GM19239 (cell line): ENCODE results near the gene COL2A1.

Source experiments
- DNase-seq: peaks from one replicate; pipeline ENCODE4 v3.0.0; 2011; ENCODE audit warnings: low spot score; ENCODE audit not compliant: insufficient read length
- FAIRE-seq: peaks from 2 replicates; lab custom pipeline; 2011; peaks lifted over from hg19 to GRCh38; lab: Jason Lieb, UNC

COL2A1 gene

GRCh38 chr12:48016373-48017020, 12.2 kb upstream of the COL2A1 start:
- FAIRE-seq (no peak), DNase-seq (no peak)

- no peak for FAIRE-seq
These were observed 11.7 kb upstream of the COL2A1 start for GRCh38 chr12:48015954-48016353.

GRCh38 chr12:48015129-48015528, 10.9 kb upstream of the COL2A1 start:
- FAIRE-seq: no peak
- DNase-seq: no peak

More at GRCh38 chr12:48015954-48016353, 11.7 kb upstream of the COL2A1 start:
- DNase-seq: no peak

GRCh38 chr12:48013287-48013686, 9.0 kb upstream of the COL2A1 start:
- DNase-seq: no peak
- FAIRE-seq: no peak

- DNase-seq (no peak), FAIRE-seq (peak; percentile 31)
These were observed 7.8 kb upstream of the COL2A1 start for GRCh38 chr12:48012070-48012469.

- DNase-seq (no peak), FAIRE-seq (no peak)
These were observed 6.2 kb upstream of the COL2A1 start for GRCh38 chr12:48010366-48010970.

- FAIRE-seq: no peak
- DNase-seq: no peak
These were observed 5.2 kb upstream of the COL2A1 start for GRCh38 chr12:48009471-48009870.

GRCh38 chr12:48008950-48009349, 4.7 kb upstream of the COL2A1 start:
- DNase-seq (no peak), FAIRE-seq (no peak)

- no peak for DNase-seq
- no peak for FAIRE-seq
These were observed 4.1 kb upstream of the COL2A1 start for GRCh38 chr12:48008349-48008748.

- FAIRE-seq: no peak
- no peak for DNase-seq
These were observed 2.9 kb upstream of the COL2A1 start for GRCh38 chr12:48007206-48007605.

GRCh38 chr12:48005750-48006021, 1.4 kb upstream of the COL2A1 start:
- DNase-seq (no peak), FAIRE-seq (no peak)

GRCh38 chr12:48005001-48005749, 899 bp upstream of the COL2A1 start:
- DNase-seq (no peak), FAIRE-seq (peak; percentile 47)

- FAIRE-seq: no peak
These were observed 837 bp downstream of the COL2A1 start for GRCh38 chr12:48003226-48004052.

GRCh38 chr12:48002773-48003218, 1.5 kb downstream of the COL2A1 start:
- FAIRE-seq (no peak), DNase-seq (no peak)

More at GRCh38 chr12:48003226-48004052, 837 bp downstream of the COL2A1 start:
- DNase-seq: no peak

- DNase-seq (no peak), FAIRE-seq (no peak)
These were observed 1.9 kb downstream of the COL2A1 start for GRCh38 chr12:48002414-48002730.

GRCh38 chr12:48001505-48002413, 2.5 kb downstream of the COL2A1 start:
- FAIRE-seq: no peak

GRCh38 chr12:48000878-48001504, 3.3 kb downstream of the COL2A1 start:
- FAIRE-seq: no peak
- no peak for DNase-seq

More at GRCh38 chr12:48001505-48002413, 2.5 kb downstream of the COL2A1 start:
- no peak for DNase-seq

- DNase-seq (no peak), FAIRE-seq (no peak)
These were observed 4.5 kb downstream of the COL2A1 start for GRCh38 chr12:47999816-48000215.

- DNase-seq (no peak), FAIRE-seq (no peak)
These were observed 7.0 kb downstream of the COL2A1 start for GRCh38 chr12:47997321-47997720.
